Mesenchymal stem cell (in vitro differentiated cells and primary cell): ENCODE data around the gene KIF26B.

ENCODE experiments used
- DNase-seq: peaks from one replicate; pipeline ENCODE4 v3.0.0-alpha.2; 2013
- H2AFZ ChIP-seq: one replicate; pipeline ENCODE4 v1.6.1; 2013; ENCODE audit warnings: low read depth, mild to moderate bottlenecking, control low read depth, inconsistent platforms, low read length, moderate library complexity
- H2AK5ac ChIP-seq: 2 replicates; pipeline ENCODE4 v1.6.1; 2013; ENCODE audit warnings: low read length, moderate library complexity, mild to moderate bottlenecking, inconsistent platforms; ENCODE audit not compliant: severe bottlenecking
- H2BK120ac ChIP-seq: one replicate; pipeline ENCODE4 v1.6.1; 2013; ENCODE audit warnings: low read depth, mild to moderate bottlenecking, inconsistent platforms, low read length, moderate library complexity
- H2BK12ac ChIP-seq, 2 experiments: one replicate each; pipeline ENCODE4 v1.6.1; 2013; ENCODE audit warnings: inconsistent platforms in 2 of 2, low read length in 2 of 2, mild to moderate bottlenecking in 2 of 2, moderate library complexity in 2 of 2, control low read depth in 1 of 2
- H2BK15ac ChIP-seq: one replicate; pipeline ENCODE4 v1.6.1; 2013; ENCODE audit warnings: mild to moderate bottlenecking, low read depth, inconsistent platforms; ENCODE audit not compliant: poor library complexity, severe bottlenecking
- H2BK5ac ChIP-seq: 2 replicates; pipeline ENCODE4 v1.6.1; 2013; ENCODE audit warnings: low read depth, mild to moderate bottlenecking, low read length, control low read depth, inconsistent platforms; ENCODE audit not compliant: poor library complexity, severe bottlenecking
- H3K14ac ChIP-seq, 2 experiments: one replicate each; pipeline ENCODE4 v1.6.1; 2013; ENCODE audit warnings: inconsistent platforms in 2 of 2, low read length in 2 of 2, control low read depth in 1 of 2, mild to moderate bottlenecking in 1 of 2, moderate library complexity in 1 of 2
- H3K18ac ChIP-seq, 2 experiments: one replicate each; pipeline ENCODE4 v1.6.1; 2013; ENCODE audit warnings: inconsistent platforms in 2 of 2, low read length in 2 of 2, control low read depth in 1 of 2, low read depth in 1 of 2, mild to moderate bottlenecking in 1 of 2
- H3K23ac ChIP-seq, 2 experiments: one replicate each; pipeline ENCODE4 v1.6.1; 2013; ENCODE audit warnings: inconsistent platforms in 2 of 2, low read length in 2 of 2, mild to moderate bottlenecking in 2 of 2, moderate library complexity in 2 of 2, control low read depth in 1 of 2
- H3K27ac ChIP-seq: 2 replicates; pipeline ENCODE4 v1.5.1; 2013; ENCODE audit warnings: mild to moderate bottlenecking, moderate library complexity, low read length, control low read depth, inconsistent platforms; ENCODE audit not compliant: poor library complexity, severe bottlenecking
- H3K27me3 ChIP-seq, 2 experiments: 2 replicates each; pipeline versions ENCODE4 v1.6.1 to v1.7.0; 2013; ENCODE audit warnings: low read length in 2 of 2, mild to moderate bottlenecking in 2 of 2, moderate library complexity in 2 of 2, control low read depth in 1 of 2, inconsistent platforms in 1 of 2; ENCODE audit not compliant: control insufficient read depth in 1 of 2, insufficient read depth in 1 of 2
- H3K36me3 ChIP-seq, 2 experiments: 2 replicates each; pipeline versions ENCODE4 v1.6.1 to v1.7.0; 2013; ENCODE audit warnings: low read length in 2 of 2, control low read depth in 1 of 2, inconsistent platforms in 1 of 2, low read depth in 1 of 2, mild to moderate bottlenecking in 1 of 2; ENCODE audit not compliant: insufficient read depth in 2 of 2, control insufficient read depth in 1 of 2
- H3K4ac ChIP-seq, 2 experiments: one replicate each; pipeline ENCODE4 v1.6.1; 2013; ENCODE audit warnings: inconsistent platforms in 2 of 2, low read length in 2 of 2, mild to moderate bottlenecking in 2 of 2, moderate library complexity in 2 of 2, control low read depth in 1 of 2, low read depth in 1 of 2
- H3K4me1 ChIP-seq: 2 replicates; pipeline ENCODE4 v1.6.1; 2013; ENCODE audit warnings: low read depth, low read length, control low read depth; ENCODE audit not compliant: control insufficient read depth, insufficient read depth
- H3K4me2 ChIP-seq: 2 replicates; pipeline ENCODE4 v1.6.1; 2013; ENCODE audit warnings: low read length, mild to moderate bottlenecking, inconsistent platforms; ENCODE audit not compliant: poor library complexity, severe bottlenecking
- H3K4me3 ChIP-seq, 2 experiments: 2 replicates each; pipeline versions ENCODE4 v1.5.1 to v1.7.0; 2013; ENCODE audit warnings: low read length in 2 of 2, mild to moderate bottlenecking in 2 of 2, control low read depth in 1 of 2, low read depth in 1 of 2; ENCODE audit not compliant: insufficient read depth in 1 of 2
- H3K79me1 ChIP-seq: replicated peaks from 2 replicates; pipeline ENCODE4 v1.6.1; 2013; ENCODE audit warnings: mild to moderate bottlenecking, control low read depth, low read length, inconsistent platforms; ENCODE audit not compliant: poor library complexity, severe bottlenecking
- H3K9ac ChIP-seq: 2 replicates; pipeline ENCODE4 v1.7.0; 2013; ENCODE audit warnings: mild to moderate bottlenecking, low read length, moderate library complexity
- H3K9me3 ChIP-seq: 2 replicates; pipeline ENCODE4 v1.7.0; 2013; ENCODE audit warnings: mild to moderate bottlenecking, low read length; ENCODE audit not compliant: control insufficient read depth
- H4K8ac ChIP-seq: one replicate; pipeline ENCODE4 v1.6.1; 2013; ENCODE audit warnings: inconsistent platforms, mild to moderate bottlenecking, low read length, moderate library complexity
- H4K91ac ChIP-seq: one replicate; pipeline ENCODE4 v1.6.1; 2013; ENCODE audit warnings: mild to moderate bottlenecking, low read length, inconsistent platforms
- WGBS: methylation state at CpG from one replicate; pipeline ENCODE4 v1.1.7; 2013; ENCODE audit warnings: mixed read lengths; 5-methylcytosine and 5-hydroxymethylcytosine counted together

The KIF26B gene

DNA sequence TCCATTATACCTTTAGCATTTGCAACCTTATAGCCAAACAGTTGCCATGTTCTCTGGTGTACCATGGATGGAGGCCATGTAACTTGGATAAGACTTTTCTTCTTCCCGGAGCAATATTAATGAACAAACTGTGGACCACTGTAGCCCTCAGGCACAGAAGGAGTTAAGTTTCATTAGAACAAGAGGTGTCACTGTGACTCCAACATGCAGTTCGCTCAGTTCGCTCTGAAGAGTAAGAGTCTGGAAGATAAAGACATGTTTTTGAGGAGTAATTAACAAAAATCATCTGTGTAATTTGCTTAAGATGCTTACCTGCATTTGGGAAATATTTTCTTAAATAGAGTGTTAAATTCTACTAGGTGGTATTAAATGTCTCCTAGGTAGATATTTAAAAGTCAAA lies 4.1 kb downstream of the KIF26B start:
- Histone ChIP-seq H3K14ac (no peak overlapping the region), H2AK5ac (no peak overlapping the region), H3K4me2 (no peak overlapping the region), H3K4ac (no peak overlapping the region), H3K4me1 (peaks cover 19% of the 10 kb centered on the region), H2BK15ac (no peak overlapping the region), H4K91ac (no peak overlapping the region), H4K8ac (no peak overlapping the region), H3K23ac (no peak overlapping the region), H2BK5ac (no peak overlapping the region), H3K4me3 (no peak overlapping the region), H3K27me3 (peaks cover 10 to 41% of the 10 kb centered on the region in 2 experiments), H2BK120ac (no peak overlapping the region), H3K27ac (no peak overlapping the region), H3K9me3 (peaks cover 12% of the 10 kb centered on the region), H2AFZ (no peak overlapping the region), H2BK12ac (no peak overlapping the region), H3K79me1 (peaks cover 1% of the 10 kb centered on the region), H3K18ac (no peak overlapping the region), H3K36me3 (no peaks in the 10 kb centered on the region), H3K9ac (no peak overlapping the region)
- 95% methylated on average over 3 of the region's 3 CpGs for WGBS
- no peak for DNase-seq

DNA sequence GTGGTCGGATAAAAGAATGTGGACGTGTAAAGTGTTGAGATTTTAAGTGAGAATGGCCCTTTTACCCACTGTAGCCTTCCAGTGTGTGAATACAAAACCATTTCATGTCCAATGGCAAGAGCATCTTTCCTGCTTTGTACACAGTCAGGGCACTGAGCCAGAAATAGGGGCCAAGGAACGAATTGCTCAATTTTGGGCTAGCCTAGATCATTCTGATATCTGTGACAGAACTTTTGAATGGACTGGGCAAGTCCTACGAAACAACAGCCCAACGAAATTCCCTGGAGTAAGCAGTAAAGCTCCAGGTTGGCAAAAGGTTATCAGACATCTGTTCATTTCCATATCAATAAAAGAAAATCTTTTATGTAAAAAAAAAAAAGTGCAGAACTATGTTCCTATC lies 5.5 kb downstream of the KIF26B start:
- Histone ChIP-seq H2AFZ (no peak overlapping the region), H2BK120ac (no peak overlapping the region), H4K91ac (no peak overlapping the region), H2BK15ac (no peak overlapping the region), H3K4me2 (no peak overlapping the region), H3K27me3 (peaks cover 10 to 37% of the 10 kb centered on the region in 2 experiments), H3K4me1 (peaks cover 9% of the 10 kb centered on the region), H3K4ac (no peak overlapping the region), H2BK12ac (no peak overlapping the region), H3K27ac (no peak overlapping the region), H3K14ac (no peak overlapping the region), H2AK5ac (no peak overlapping the region), H3K18ac (no peak overlapping the region), H3K9me3 (peaks cover 12% of the 10 kb centered on the region), H3K9ac (no peak overlapping the region), H2BK5ac (no peak overlapping the region), H3K36me3 (no peaks in the 10 kb centered on the region), H3K79me1 (peaks cover 1% of the 10 kb centered on the region), H4K8ac (no peak overlapping the region), H3K23ac (no peak overlapping the region), H3K4me3 (no peak overlapping the region)
- DNase-seq = no peak
- 86% methylated on average over 4 of the region's 5 CpGs for WGBS

DNA sequence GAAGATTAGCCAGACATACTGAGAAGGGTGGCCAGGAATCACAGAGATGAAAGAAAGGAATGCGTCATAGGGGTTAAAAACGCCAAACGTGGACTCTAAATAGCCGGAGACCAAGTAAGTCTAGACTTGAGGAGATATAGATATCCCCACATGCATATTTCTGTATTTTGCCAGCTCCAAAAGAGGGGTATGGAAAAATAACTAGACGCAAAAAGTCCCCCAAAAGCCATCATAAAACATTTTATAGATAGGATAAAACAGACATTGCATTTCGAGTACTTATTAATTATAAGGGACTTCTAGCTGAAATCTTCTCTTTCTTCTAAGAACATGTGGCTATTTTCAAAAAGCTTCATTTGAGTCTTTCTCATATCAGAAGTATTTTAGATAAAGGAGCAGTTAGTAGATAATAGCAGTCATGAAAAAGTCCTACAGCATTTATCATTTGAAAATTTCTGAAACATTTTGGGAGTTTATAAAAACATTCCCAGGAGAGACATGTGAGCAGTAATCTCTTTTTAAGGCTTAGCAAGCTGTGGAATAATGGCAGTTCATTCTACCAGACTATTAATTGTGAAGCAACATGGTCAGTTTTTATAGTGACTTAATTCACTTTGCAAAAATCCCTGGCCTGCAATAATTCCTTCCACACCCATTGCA lies 6.1 kb downstream of the KIF26B start:
- H3K18ac ChIP-seq = no peak overlapping the region
- no peak overlapping the region for H3K23ac ChIP-seq
- H2AFZ ChIP-seq = no peak overlapping the region
- H2BK15ac ChIP-seq = no peak overlapping the region
- no peak overlapping the region for H3K4me3 ChIP-seq
- no peak overlapping the region for H2BK120ac ChIP-seq
- no peak overlapping the region for H4K8ac ChIP-seq
- no peaks in the 10 kb centered on the region for H3K36me3 ChIP-seq
- H3K27me3 ChIP-seq = peaks cover 10 to 31% of the 10 kb centered on the region in 2 experiments
- no peak overlapping the region for H3K4ac ChIP-seq
- H2BK12ac ChIP-seq = no peak overlapping the region
- peaks cover 6% of the 10 kb centered on the region for H3K4me1 ChIP-seq
- no peak for DNase-seq
- H3K14ac ChIP-seq = no peak overlapping the region
- no peak overlapping the region for H2AK5ac ChIP-seq
- WGBS = 100% methylated on average over 4 of the region's 6 CpGs
- no peak overlapping the region for H3K9ac ChIP-seq
- no peak overlapping the region for H2BK5ac ChIP-seq
- peaks cover under 1% of the 10 kb centered on the region for H3K79me1 ChIP-seq
- H3K4me2 ChIP-seq = no peak overlapping the region
- peaks cover 12% of the 10 kb centered on the region for H3K9me3 ChIP-seq
- H3K27ac ChIP-seq = no peak overlapping the region
- H4K91ac ChIP-seq = no peak overlapping the region

DNA sequence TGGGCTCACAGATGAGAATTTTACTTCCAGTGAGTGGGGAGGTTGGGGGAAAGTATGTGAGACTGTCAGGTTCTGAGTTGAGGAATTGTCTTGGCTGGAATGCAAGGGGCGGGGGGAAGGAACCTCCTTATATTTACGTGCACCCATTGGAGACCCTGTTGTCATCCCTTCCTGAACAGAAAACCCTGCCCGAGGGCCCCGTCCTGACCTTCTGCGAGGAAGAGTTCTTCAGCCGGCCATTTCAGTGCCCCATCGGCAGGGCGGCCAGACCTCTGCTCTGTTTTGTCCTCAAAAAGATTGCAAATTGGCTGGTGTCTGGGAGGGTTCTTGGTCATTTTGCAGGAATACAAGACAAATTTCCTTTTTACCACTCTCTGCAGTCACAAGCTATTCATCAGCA lies 7.1 kb downstream of the KIF26B start:
- Histone ChIP-seq H3K4ac (no peak overlapping the region), H3K9ac (no peak overlapping the region), H4K91ac (no peak overlapping the region), H3K36me3 (no peaks in the 10 kb centered on the region), H3K27me3 (peaks cover 15 to 27% of the 10 kb centered on the region in 2 experiments), H3K14ac (no peak overlapping the region), H2BK15ac (no peak overlapping the region), H2BK12ac (no peak overlapping the region), H3K27ac (no peak overlapping the region), H2BK120ac (no peak overlapping the region), H3K9me3 (peaks cover 12% of the 10 kb centered on the region), H3K4me3 (no peak overlapping the region), H2BK5ac (no peak overlapping the region), H2AK5ac (no peak overlapping the region), H3K18ac (no peak overlapping the region), H3K79me1 (no peaks in the 10 kb centered on the region), H4K8ac (no peak overlapping the region), H2AFZ (no peak overlapping the region), H3K23ac (no peak overlapping the region), H3K4me1 (peaks cover 2% of the 10 kb centered on the region), H3K4me2 (no peak overlapping the region)
- 93% methylated on average over 5 of the region's 8 CpGs for WGBS
- no peak for DNase-seq
